ENCODE results near the gene BTN3A1.

DNA sequence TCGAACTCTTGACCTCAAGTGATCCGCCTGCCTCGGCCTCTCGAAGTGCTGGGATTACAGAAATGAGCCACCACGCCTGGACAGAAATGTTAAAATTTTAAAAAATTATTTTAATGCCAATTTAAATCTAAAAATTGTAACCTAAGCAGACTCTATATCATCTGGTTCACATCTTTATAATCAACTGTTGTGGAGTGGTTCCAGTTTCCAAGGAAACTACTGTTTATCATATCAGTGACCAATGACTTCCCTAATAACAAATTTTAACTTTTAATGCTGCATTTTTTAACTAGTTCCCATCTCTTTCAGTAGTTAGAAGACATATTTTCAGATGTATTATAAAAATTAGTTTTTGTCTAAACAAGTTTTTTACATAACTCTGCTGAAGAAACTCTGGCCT lies 42.3 kb upstream of the BTN3A1 start:
- TF ChIP-seq, protein P1, sequence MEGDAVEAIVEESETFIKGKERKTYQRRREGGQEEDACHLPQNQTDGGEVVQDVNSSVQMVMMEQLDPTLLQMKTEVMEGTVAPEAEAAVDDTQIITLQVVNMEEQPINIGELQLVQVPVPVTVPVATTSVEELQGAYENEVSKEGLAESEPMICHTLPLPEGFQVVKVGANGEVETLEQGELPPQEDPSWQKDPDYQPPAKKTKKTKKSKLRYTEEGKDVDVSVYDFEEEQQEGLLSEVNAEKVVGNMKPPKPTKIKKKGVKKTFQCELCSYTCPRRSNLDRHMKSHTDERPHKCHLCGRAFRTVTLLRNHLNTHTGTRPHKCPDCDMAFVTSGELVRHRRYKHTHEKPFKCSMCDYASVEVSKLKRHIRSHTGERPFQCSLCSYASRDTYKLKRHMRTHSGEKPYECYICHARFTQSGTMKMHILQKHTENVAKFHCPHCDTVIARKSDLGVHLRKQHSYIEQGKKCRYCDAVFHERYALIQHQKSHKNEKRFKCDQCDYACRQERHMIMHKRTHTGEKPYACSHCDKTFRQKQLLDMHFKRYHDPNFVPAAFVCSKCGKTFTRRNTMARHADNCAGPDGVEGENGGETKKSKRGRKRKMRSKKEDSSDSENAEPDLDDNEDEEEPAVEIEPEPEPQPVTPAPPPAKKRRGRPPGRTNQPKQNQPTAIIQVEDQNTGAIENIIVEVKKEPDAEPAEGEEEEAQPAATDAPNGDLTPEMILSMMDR (tag by site-specific recombination; IDR thresholded peaks at IDR 0.05), result no peak
- TF ChIP-seq ZNF529 (tag by site-specific recombination; IDR thresholded peaks at IDR 0.05; ENCODE audit: insufficient replicate concordance), result no peak
- TF ChIP-seq ZNF274 (IDR thresholded peaks at IDR 0.05; ENCODE audit: low read length), result no peak
- no peak for TF ChIP-seq ZNF274 (tag by site-specific recombination; IDR thresholded peaks at IDR 0.05; ENCODE audit: borderline replicate concordance)
- no peak for TF ChIP-seq ZNF114 (tag by site-specific recombination; IDR thresholded peaks at IDR 0.05)
- TF ChIP-seq SALL2 (tag by site-specific recombination; IDR thresholded peaks at IDR 0.05; ENCODE audit: borderline replicate concordance), result no peak
- TF ChIP-seq ZNF660 (tag by site-specific recombination; IDR thresholded peaks at IDR 0.05), result no peak
- TF ChIP-seq ZNF426 (tag by site-specific recombination; IDR thresholded peaks at IDR 0.05), result no peak
- TF ChIP-seq, protein P2, sequence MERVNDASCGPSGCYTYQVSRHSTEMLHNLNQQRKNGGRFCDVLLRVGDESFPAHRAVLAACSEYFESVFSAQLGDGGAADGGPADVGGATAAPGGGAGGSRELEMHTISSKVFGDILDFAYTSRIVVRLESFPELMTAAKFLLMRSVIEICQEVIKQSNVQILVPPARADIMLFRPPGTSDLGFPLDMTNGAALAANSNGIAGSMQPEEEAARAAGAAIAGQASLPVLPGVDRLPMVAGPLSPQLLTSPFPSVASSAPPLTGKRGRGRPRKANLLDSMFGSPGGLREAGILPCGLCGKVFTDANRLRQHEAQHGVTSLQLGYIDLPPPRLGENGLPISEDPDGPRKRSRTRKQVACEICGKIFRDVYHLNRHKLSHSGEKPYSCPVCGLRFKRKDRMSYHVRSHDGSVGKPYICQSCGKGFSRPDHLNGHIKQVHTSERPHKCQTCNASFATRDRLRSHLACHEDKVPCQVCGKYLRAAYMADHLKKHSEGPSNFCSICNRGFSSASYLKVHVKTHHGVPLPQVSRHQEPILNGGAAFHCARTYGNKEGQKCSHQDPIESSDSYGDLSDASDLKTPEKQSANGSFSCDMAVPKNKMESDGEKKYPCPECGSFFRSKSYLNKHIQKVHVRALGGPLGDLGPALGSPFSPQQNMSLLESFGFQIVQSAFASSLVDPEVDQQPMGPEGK (tag by site-specific recombination; IDR thresholded peaks at IDR 0.05), result no peak
- no peak for TF ChIP-seq ZNF776 (tag by site-specific recombination; IDR thresholded peaks at IDR 0.05; ENCODE audit: borderline replicate concordance)
- no peak for TF ChIP-seq ZNF626 (tag by site-specific recombination; IDR thresholded peaks at IDR 0.05)
- TF ChIP-seq ZNF138 (tag by site-specific recombination; IDR thresholded peaks at IDR 0.05; ENCODE audit: borderline replicate concordance), result no peak
- TF ChIP-seq ZNF169 (tag by site-specific recombination; IDR thresholded peaks at IDR 0.05), result no peak
- TF ChIP-seq, protein P3, sequence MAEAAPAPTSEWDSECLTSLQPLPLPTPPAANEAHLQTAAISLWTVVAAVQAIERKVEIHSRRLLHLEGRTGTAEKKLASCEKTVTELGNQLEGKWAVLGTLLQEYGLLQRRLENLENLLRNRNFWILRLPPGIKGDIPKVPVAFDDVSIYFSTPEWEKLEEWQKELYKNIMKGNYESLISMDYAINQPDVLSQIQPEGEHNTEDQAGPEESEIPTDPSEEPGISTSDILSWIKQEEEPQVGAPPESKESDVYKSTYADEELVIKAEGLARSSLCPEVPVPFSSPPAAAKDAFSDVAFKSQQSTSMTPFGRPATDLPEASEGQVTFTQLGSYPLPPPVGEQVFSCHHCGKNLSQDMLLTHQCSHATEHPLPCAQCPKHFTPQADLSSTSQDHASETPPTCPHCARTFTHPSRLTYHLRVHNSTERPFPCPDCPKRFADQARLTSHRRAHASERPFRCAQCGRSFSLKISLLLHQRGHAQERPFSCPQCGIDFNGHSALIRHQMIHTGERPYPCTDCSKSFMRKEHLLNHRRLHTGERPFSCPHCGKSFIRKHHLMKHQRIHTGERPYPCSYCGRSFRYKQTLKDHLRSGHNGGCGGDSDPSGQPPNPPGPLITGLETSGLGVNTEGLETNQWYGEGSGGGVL (tag by site-specific recombination; IDR thresholded peaks at IDR 0.05), result no peak
